CD4-positive, alpha-beta T cell (primary cell): Measurements from ENCODE around the gene PCK1. TPM values are rescaled to one million over a fixed set of nuclear protein-coding genes. Genes with fewer than 3 reads are reported as not detected.

Experiments used
- ATAC-seq: fragments of 200-7000 bp; cut with Tn5 transposase; one replicate; pipeline ENCODE4 v1.10.0; 2022; ENCODE audit warnings: mild to moderate bottlenecking; ENCODE audit not compliant: poor library complexity
- CTCF ChIA-PET: fragments of 350-600 bp; sonication (Branson Sonifier 250); formaldehyde crosslinking; loops from one replicate; lab custom pipeline; 2021; ENCODE audit warnings: antibody characterized with exemption, inconsistent platforms; lab: Charles Lee
- POLR2A ChIA-PET: fragments of 350-600 bp; sonication (Branson Sonifier 250); formaldehyde crosslinking; loops from one replicate; lab custom pipeline; 2021; ENCODE audit warnings: antibody characterized with exemption, inconsistent platforms; lab: Charles Lee
- DNase-seq, 14 experiments: peaks; one replicate each; pipeline ENCODE4 v3.0.0-alpha.2; 2013 to 2020; ENCODE audit warnings: mixed read lengths in 2 of 14
- H3K27ac ChIP-seq, 2 donors: one replicate each; pipeline versions ENCODE4 v1.5.1 to v1.7.0; 2013; ENCODE audit warnings: low read length in 2 of 2, low read depth in 1 of 2, mild to moderate bottlenecking in 1 of 2
- H3K27me3 ChIP-seq, 2 experiments: 1 replicate in 1 of 2; 2 replicates in 1 of 2; pipeline versions ENCODE4 v1.6.1 to v1.7.0; 2013; ENCODE audit warnings: low read length in 2 of 2, control low read depth in 1 of 2, mild to moderate bottlenecking in 1 of 2, moderate library complexity in 1 of 2; ENCODE audit not compliant: insufficient read depth in 2 of 2, control insufficient read depth in 1 of 2
- H3K36me3 ChIP-seq: one replicate; pipeline ENCODE4 v1.6.1; 2013; ENCODE audit warnings: low read length, control low read depth; ENCODE audit not compliant: insufficient read depth
- H3K4me1 ChIP-seq: one replicate; pipeline ENCODE4 v1.6.1; 2013; ENCODE audit warnings: low read length, control low read depth; ENCODE audit not compliant: insufficient read depth
- H3K4me3 ChIP-seq: one replicate; pipeline ENCODE4 v1.5.1; 2013; ENCODE audit warnings: mild to moderate bottlenecking, low read length, moderate library complexity
- H3K9me3 ChIP-seq, 2 experiments: 1 replicate in 1 of 2; 2 replicates in 1 of 2; pipeline versions ENCODE4 v1.6.1 to v1.7.0; 2013; ENCODE audit warnings: low read length in 2 of 2, mild to moderate bottlenecking in 2 of 2, control low read depth in 1 of 2, moderate library complexity in 1 of 2; ENCODE audit not compliant: control insufficient read depth in 1 of 2, insufficient read depth in 1 of 2
- H3K27ac Mint-ChIP-seq: one replicate; pipeline ENCODE4 v1.8.0; 2020; ENCODE audit warnings: mixed read lengths
- H3K27me3 Mint-ChIP-seq: one replicate; pipeline ENCODE4 v1.8.0; 2021; ENCODE audit warnings: mixed read lengths
- H3K36me3 Mint-ChIP-seq: one replicate; pipeline ENCODE4 v1.8.0; 2021; ENCODE audit warnings: low read depth, mixed read lengths
- H3K4me1 Mint-ChIP-seq: one replicate; pipeline ENCODE4 v1.8.0; 2021; ENCODE audit warnings: low read depth, mixed read lengths
- H3K4me3 Mint-ChIP-seq: one replicate; pipeline ENCODE4 v1.8.0; 2020; ENCODE audit warnings: mild to moderate bottlenecking, mixed read lengths
- H3K9me3 Mint-ChIP-seq: one replicate; pipeline ENCODE4 v1.8.0; 2020; ENCODE audit warnings: mixed read lengths
- intact Hi-C, 2 experiments: fragments of 100-400 bp; cut with DNase I in 1 of 2; cut with micrococcal nuclease in 1 of 2; formaldehyde crosslinking; loops; one replicate each; pipeline versions ENCODE4 v1.15.1 to v1.9.0; 2023 to 2025; cut with DNase I, micrococcal nuclease
- total RNA-seq, 174 experiments: library from RNA in 2 of 174; stranded (reverse) in 2 of 174; gene quantifications; one replicate each; pipeline ENCODE4 v1.2.3 and lab custom pipeline; 2021 to 2026
- TF ChIP-seq, protein P1 (sequence below): fragments of 200-600 bp; IDR thresholded peaks from one replicate; pipeline ENCODE4 v1.8.0; 2022; ENCODE audit warnings: antibody characterized with exemption, mild to moderate bottlenecking

PCK1 gene
- total RNA-seq, 2 experiments from 2014 or later: not detected

DNA sequence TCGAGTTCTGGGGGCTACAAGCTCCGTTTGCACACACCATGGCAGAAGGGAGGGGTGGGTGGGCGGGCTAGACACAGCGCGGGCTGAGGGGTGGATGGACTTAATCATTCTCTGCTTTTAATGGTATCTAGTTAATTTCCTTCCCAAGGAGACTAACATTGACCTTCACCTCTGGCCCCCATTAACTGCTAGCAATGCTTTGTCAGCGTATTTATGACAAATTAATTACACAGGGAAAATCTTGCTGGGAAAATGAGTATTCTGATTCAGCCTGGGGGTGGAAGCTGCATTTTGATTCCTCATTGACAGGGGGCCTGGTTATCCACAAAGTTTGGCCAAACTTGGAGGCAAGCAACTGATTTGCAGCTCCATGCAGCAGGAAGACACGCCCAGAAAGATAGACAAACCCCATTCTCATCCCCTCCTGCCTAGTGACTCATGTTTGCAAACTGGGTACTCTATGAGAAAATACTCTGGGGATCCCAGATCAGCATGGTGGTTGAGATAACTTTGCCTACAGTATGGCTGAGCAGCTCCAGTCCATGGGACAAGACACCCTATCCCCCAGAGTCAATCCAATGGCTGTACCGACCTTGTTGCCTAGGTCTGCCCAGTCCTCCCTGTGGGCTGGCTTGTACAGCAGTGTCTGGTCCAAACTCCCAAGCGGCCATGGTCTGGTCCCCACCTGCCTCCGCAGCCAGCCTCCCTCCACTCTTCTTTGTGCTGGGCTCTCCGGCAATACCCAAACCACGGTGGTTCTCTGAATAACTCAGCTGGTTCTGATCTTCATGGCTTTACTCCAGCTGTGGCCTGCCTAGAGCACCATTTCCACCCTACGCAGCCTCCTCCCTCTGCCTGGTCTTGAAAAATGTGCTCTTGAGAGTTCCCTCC lies 39.7 kb downstream of the PCK1 start:
- no peak overlapping the region for H3K4me3 Mint-ChIP-seq
- H3K9me3 Mint-ChIP-seq: no peaks in the 10 kb centered on the region
- TF ChIP-seq, protein P1, sequence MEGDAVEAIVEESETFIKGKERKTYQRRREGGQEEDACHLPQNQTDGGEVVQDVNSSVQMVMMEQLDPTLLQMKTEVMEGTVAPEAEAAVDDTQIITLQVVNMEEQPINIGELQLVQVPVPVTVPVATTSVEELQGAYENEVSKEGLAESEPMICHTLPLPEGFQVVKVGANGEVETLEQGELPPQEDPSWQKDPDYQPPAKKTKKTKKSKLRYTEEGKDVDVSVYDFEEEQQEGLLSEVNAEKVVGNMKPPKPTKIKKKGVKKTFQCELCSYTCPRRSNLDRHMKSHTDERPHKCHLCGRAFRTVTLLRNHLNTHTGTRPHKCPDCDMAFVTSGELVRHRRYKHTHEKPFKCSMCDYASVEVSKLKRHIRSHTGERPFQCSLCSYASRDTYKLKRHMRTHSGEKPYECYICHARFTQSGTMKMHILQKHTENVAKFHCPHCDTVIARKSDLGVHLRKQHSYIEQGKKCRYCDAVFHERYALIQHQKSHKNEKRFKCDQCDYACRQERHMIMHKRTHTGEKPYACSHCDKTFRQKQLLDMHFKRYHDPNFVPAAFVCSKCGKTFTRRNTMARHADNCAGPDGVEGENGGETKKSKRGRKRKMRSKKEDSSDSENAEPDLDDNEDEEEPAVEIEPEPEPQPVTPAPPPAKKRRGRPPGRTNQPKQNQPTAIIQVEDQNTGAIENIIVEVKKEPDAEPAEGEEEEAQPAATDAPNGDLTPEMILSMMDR: no peak
- H3K36me3 ChIP-seq: peaks cover 4% of the 10 kb centered on the region
- H3K4me1 Mint-ChIP-seq: no peaks in the 10 kb centered on the region
- H3K9me3 ChIP-seq: no peaks in the 10 kb centered on the region
- H3K27me3 Mint-ChIP-seq: no peaks in the 10 kb centered on the region
- H3K27ac ChIP-seq: no peak overlapping the region
- no peaks in the 10 kb centered on the region for H3K27me3 ChIP-seq
- POLR2A ChIA-PET: interaction anchor here (1.2 kb wide), 1 partner anchor 27 kb away, joined by 3 read pairs; no protein-coding TSS in a partner anchor
- peaks cover 29% of the 10 kb centered on the region for H3K4me1 ChIP-seq
- H3K4me3 ChIP-seq: no peak overlapping the region
- peaks cover 6% of the 10 kb centered on the region for H3K36me3 Mint-ChIP-seq
- DNase-seq: no peak
- H3K27ac Mint-ChIP-seq: no peak overlapping the region
- intact Hi-C loops: no loop called here
- ATAC-seq: no peak
- CTCF ChIA-PET: interaction anchor here (1.1 to 1.8 kb wide), 2 partner anchors 579 to 609 kb away, joined by 3 to 4 read pairs; no protein-coding TSS in a partner anchor

DNA sequence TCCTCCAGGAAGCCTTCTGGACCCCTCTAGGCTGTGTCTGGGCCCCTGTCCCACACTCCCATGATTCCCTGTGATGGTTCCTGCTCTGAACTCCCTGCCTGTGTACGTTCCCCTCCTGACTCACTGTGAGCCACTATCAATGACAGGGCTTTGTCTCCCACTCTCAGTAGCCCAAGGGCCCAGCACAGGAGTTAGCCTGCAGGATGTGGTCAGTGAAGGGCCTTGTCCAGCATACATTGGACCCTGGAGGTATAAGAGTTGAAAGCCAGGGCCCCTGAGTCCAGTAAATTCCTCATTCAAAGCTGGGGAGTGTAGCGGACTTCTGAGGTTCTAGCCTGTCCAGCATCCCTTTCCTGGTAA lies 40.3 kb downstream of the PCK1 start:
- H3K36me3 Mint-ChIP-seq: peaks cover 10% of the 10 kb centered on the region
- H3K4me1 Mint-ChIP-seq: no peaks in the 10 kb centered on the region
- POLR2A ChIA-PET: interaction anchor here (0.6 to 2.1 kb wide), 3 partner anchors 10 to 27 kb away, joined by 3 to 12 read pairs (median 3); partner anchors contain the start of gene ZBP1
- Histone ChIP-seq H3K27ac (no peak overlapping the region), H3K36me3 (peaks cover 6% of the 10 kb centered on the region), H3K9me3 (no peaks in the 10 kb centered on the region), H3K27me3 (no peaks in the 10 kb centered on the region), H3K4me1 (peaks cover 29% of the 10 kb centered on the region), H3K4me3 (no peak overlapping the region)
- intact Hi-C loops: no loop called here
- no peaks in the 10 kb centered on the region for H3K27me3 Mint-ChIP-seq
- CTCF ChIA-PET: interaction anchor here (1.1 kb wide), 1 partner anchor 608 kb away, joined by 3 read pairs; no protein-coding TSS in a partner anchor
- DNase-seq (no peak), ATAC-seq (no peak)
- no peak overlapping the region for H3K27ac Mint-ChIP-seq
- TF ChIP-seq, protein P1: no peak
- no peaks in the 10 kb centered on the region for H3K9me3 Mint-ChIP-seq
- no peak overlapping the region for H3K4me3 Mint-ChIP-seq

DNA sequence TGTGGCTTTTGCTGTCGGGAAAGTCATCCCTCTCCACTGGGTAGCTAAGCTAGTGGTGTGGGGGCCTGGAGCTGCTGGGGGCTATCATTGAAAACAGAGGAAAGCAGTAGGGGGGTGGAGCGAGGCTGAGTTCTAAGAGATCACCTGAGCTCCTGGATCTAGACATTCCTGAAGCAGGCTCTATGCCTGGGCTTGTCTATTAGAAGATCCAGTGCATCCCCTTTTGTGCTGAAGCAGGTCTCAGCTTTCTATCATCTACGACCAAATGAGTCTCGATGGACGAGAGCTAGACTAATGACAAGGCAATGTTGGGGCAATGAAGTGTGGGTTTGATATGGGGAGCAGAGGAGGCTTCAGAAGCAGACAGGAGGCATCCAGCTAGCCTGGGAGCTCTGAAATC lies 40.8 kb downstream of the PCK1 start:
- DNase-seq (no peak), ATAC-seq (no peak)
- H3K9me3 Mint-ChIP-seq: no peaks in the 10 kb centered on the region
- Histone ChIP-seq H3K36me3 (peaks cover 6% of the 10 kb centered on the region), H3K27ac (no peak overlapping the region), H3K27me3 (no peaks in the 10 kb centered on the region), H3K4me3 (no peak overlapping the region), H3K9me3 (no peaks in the 10 kb centered on the region), H3K4me1 (peaks cover 26% of the 10 kb centered on the region)
- H3K4me1 Mint-ChIP-seq: no peaks in the 10 kb centered on the region
- POLR2A ChIA-PET: interaction anchor here (0.6 to 2.1 kb wide), 2 partner anchors 9 to 18 kb away, joined by 3 to 12 read pairs; partner anchors contain the start of gene ZBP1
- no peak overlapping the region for H3K27ac Mint-ChIP-seq
- no peak overlapping the region for H3K4me3 Mint-ChIP-seq
- H3K27me3 Mint-ChIP-seq: no peaks in the 10 kb centered on the region
- CTCF ChIA-PET: no interaction called here
- TF ChIP-seq, protein P1: no peak
- H3K36me3 Mint-ChIP-seq: peaks cover 14% of the 10 kb centered on the region
- intact Hi-C loops: no loop called here
